ENCODE measurements around the gene FSIP2. TPM values are rescaled to one million over a fixed set of nuclear protein-coding genes. Genes with fewer than 3 reads are reported as not detected.

Gene FSIP2
- total RNA-seq, 4 donors from 2014 or later: 1.5 to 4.2 (median 2.3) TPM

- Histone ChIP-seq H3K27ac (no peak overlapping the region), H3K27me3 (no peaks in the 10 kb centered on the region), H3K9me3 (no peaks in the 10 kb centered on the region), H3K4me3 (replicated peaks in 1 of 3) (no peak overlapping the region), H3K36me3 (no peaks in the 10 kb centered on the region), H3K4me1 (no peaks in the 10 kb centered on the region)
- WGBS, 2 donors: 91 to 92% methylated on average over 2 of the region's 2 CpGs
- intact Hi-C loops (cut with DNase I): no loop called here
- TF ChIP-seq CTCF (IDR thresholded peaks at IDR 0.05) (no peak), POLR2A (IDR thresholded peaks at IDR 0.05) (no peak)
- no peak for DNase-seq
Observed at GRCh38 chr2:185811580-185811979, 73.0 kb downstream of the FSIP2 start.

- Histone ChIP-seq H3K4me1 (no peaks in the 10 kb centered on the region), H3K4me3 (replicated peaks in 1 of 3) (no peak overlapping the region), H3K36me3 (no peaks in the 10 kb centered on the region), H3K27me3 (no peaks in the 10 kb centered on the region), H3K9me3 (no peaks in the 10 kb centered on the region), H3K27ac (no peak overlapping the region)
- DNase-seq: no peak
- no peak for TF ChIP-seq POLR2A (IDR thresholded peaks at IDR 0.05)
- no peak for TF ChIP-seq CTCF (IDR thresholded peaks at IDR 0.05)
- intact Hi-C loops (cut with DNase I): no loop called here
- WGBS, 2 donors: 51 to 53% methylated on average over 2 of the region's 2 CpGs
Observed at GRCh38 chr2:185813707-185814106, 75.1 kb downstream of the FSIP2 start.

DNA sequence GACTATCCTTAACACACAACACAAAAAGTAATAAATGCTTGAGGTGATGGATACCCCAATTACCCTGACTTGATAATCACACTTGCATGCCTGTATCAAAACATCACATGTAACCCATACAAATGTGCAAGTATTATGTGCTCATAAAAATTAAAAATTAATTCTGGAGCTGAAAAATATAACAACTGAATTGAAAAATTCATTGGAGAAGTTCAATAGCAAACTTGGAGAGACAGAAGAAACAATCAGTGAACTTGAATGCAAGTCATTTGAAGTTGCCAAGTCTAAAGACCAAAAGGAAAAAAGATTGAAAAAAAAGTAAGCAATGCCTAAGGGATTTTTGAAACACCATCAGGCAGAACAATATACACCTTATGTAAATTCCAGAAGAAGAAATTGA, 79.4 kb downstream of the FSIP2 start:
- TF ChIP-seq CTCF (IDR thresholded peaks at IDR 0.05) (no peak), POLR2A (IDR thresholded peaks at IDR 0.05) (no peak)
- no peaks in the 10 kb centered on the region for H3K9me3 ChIP-seq
- H3K27ac ChIP-seq: no peak overlapping the region
- no peaks in the 10 kb centered on the region for H3K27me3 ChIP-seq
- H3K4me3 ChIP-seq (replicated peaks in 1 of 3): no peak overlapping the region
- no peaks in the 10 kb centered on the region for H3K4me1 ChIP-seq
- intact Hi-C loops (cut with DNase I): no loop called here
- no peaks in the 10 kb centered on the region for H3K36me3 ChIP-seq
- DNase-seq: no peak

- DNase-seq: no peak
- H3K36me3 ChIP-seq: no peaks in the 10 kb centered on the region
- no peaks in the 10 kb centered on the region for H3K9me3 ChIP-seq
- H3K27ac ChIP-seq: no peak overlapping the region
- TF ChIP-seq POLR2A (IDR thresholded peaks at IDR 0.05): no peak
- TF ChIP-seq CTCF (IDR thresholded peaks at IDR 0.05): no peak
- 98 to 99% methylated on average over 3 of the region's 3 CpGs for WGBS, 2 donors
- H3K4me1 ChIP-seq: no peaks in the 10 kb centered on the region
- intact Hi-C loops (cut with DNase I): no loop called here
- no peak overlapping the region for H3K4me3 ChIP-seq (replicated peaks in 1 of 3)
- H3K27me3 ChIP-seq: no peaks in the 10 kb centered on the region
Observed at GRCh38 chr2:185821467-185821866, 82.9 kb downstream of the FSIP2 start.

- 94 to 97% methylated on average over 2 of the region's 2 CpGs for WGBS, 2 donors
- H3K4me1 ChIP-seq: no peaks in the 10 kb centered on the region
- H3K27ac ChIP-seq: no peak overlapping the region
- H3K36me3 ChIP-seq: no peaks in the 10 kb centered on the region
- H3K9me3 ChIP-seq: no peaks in the 10 kb centered on the region
- H3K27me3 ChIP-seq: no peaks in the 10 kb centered on the region
- no peak for TF ChIP-seq POLR2A (IDR thresholded peaks at IDR 0.05)
- no peak for TF ChIP-seq CTCF (IDR thresholded peaks at IDR 0.05)
- H3K4me3 ChIP-seq (replicated peaks in 1 of 3): no peak overlapping the region
- intact Hi-C loops (cut with DNase I): no loop called here
- no peak for DNase-seq
Observed at GRCh38 chr2:185823773-185824172, 85.2 kb downstream of the FSIP2 start.
